Kidney tubule cell (primary cell): ENCODE data around the gene MOSPD2.

Source experiments
- DNase-seq: peaks from one replicate; pipeline ENCODE4 v3.0.0-alpha.2; 2018; ENCODE audit warnings: low spot score

Gene MOSPD2

DNA sequence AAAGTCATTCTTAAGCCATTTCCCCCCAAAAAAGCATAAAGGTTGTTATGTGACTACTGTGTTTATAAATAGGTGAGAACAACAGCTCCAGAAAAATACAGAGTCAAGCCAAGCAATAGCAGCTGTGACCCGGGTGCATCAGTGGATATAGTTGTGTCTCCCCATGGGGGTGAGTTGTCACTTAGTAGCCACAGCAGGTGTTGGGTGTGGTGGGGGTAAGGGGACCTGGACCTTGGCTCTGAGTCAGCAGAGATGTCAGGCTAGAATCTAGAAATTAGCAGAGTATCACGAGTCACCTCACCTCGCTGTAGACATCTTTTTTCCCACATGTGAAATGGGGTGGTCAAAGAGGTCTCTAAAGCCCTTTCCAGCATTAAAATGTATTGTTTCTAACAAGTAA, 42.4 kb downstream of the MOSPD2 start:
- DNase-seq: peak; percentile 26

GRCh38 chrX:14916017-14916674, 42.9 kb downstream of the MOSPD2 start:
- peak; percentile 50 for DNase-seq

- DNase-seq: no peak
Measured at GRCh38 chrX:14919407-14919806, 46.2 kb downstream of the MOSPD2 start.

GRCh38 chrX:14920196-14920595, 47.0 kb downstream of the MOSPD2 start:
- DNase-seq: no peak

GRCh38 chrX:14922437-14922836, 49.2 kb downstream of the MOSPD2 start:
- peak; percentile 35 for DNase-seq

- no peak for DNase-seq
Measured at GRCh38 chrX:14923761-14924160, 50.5 kb downstream of the MOSPD2 start.

DNA sequence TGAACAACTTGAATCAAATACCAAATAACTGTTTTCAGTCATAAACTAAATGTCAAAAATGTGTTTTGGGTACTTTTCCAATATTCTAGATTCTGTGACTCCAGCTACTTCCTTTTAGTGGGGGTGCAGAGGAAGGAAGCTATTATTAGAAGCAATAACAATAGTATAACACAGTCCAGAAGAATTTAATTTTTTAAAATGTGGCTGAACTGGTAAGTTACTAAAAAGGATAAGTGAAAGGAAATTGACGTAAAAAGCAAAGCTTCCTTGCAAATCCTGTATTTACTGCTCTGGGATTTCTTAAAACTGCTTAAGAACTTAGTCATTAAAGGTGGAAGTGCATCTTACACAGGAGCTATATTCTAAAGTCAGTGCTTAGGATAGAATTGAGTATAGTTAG, 53.2 kb downstream of the MOSPD2 start:
- no peak for DNase-seq

DNA sequence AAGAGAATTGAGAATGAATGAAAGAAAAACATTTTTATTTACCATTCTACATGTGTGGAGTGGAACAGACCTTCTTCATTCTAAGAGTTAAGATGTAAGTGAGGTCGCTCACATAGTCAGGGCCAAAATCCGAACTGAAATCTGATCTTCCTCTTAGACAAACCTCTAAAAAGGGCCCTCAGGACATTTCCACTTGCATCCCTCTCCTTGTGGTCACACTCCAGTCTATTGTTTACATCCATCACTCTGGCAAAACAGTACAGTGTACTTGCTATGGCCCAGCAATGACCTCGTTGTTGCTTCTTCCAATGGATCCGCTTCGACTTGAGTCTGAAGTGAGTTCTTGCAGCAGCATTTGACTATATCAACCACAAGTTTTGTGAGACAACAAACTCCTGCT, 54.2 kb downstream of the MOSPD2 start:
- DNase-seq: no peak

DNA sequence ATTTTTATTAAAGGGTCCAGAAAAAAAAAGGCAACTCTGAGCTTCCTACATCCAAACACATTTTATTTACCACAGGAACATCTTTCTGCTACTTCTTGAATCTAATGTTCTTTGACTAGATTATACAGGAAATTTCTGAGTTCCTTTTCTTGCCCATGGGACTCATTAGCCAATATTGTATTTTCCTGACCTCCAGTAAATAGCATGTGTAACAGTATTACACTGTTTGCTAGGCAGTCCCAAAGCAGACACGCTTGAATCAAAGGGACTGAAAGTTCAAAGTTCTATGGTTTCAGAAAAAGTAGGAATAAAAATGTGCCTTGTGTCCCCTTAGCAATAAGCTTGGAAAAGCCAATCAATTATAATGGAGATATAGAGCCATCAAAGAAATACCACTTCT, 57.4 kb downstream of the MOSPD2 start:
- no peak for DNase-seq

- no peak for DNase-seq
Measured at GRCh38 chrX:14932136-14932535, 58.9 kb downstream of the MOSPD2 start.

DNA sequence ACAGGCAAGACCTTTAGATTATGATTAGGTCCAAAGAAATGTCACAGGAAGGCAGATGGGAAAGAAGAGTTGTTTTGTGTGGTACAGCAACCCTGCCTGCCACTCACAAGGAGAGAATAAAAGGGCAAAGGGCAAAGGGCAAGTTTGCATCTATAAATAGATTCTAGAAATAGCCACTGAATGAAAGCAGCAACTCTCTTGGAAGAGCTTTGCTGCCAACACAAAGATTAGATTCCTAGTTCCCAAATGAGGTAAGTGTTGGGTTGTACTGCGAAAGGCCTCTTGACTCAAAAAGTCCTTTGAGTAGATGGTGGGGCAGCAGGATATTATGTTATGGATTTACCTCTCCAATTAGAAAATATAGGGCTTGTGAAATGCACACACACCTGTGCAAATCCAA, 61.2 kb downstream of the MOSPD2 start:
- no peak for DNase-seq

DNA sequence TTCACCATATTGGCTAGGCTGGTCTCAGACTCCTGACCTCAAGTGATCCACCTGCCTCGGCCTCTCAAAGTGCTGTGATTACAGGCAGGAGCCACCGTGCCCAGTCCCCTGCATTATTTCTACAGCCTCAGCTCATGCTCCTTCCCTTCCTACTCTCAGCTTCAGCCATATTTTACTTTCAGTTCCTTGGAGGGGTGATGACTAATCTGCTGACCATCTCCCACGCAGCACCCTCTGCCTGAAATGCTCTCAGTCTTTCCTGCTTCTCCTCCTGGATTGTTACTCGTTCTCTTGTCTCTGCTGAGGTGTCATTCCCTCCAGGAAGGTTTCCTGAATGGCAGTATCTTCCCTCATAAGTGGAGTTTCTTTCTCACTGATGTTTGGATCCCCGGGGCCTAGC, 63.3 kb downstream of the MOSPD2 start:
- DNase-seq: peak; percentile 81

- DNase-seq: no peak
Measured at GRCh38 chrX:14939644-14940043, 66.4 kb downstream of the MOSPD2 start.

DNA sequence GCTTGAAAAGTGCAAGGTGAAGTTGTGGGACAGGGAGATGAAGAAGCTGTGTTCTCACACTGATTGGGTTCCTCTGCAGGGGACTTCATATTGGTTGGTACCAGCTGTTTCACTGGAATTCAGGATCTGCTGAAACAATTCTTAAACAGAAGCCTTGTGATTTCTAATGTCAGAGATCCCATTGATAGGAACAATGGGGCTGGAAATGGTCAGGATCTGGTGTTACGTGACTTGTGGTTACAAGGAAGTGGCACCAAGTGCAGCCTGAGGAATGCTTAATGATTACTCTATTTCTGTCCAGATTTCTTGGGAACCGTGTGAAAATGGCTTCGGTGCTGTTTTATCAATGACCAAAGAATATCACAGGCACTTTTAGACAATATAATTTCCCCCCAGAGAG, 68.1 kb downstream of the MOSPD2 start:
- no peak for DNase-seq

DNA sequence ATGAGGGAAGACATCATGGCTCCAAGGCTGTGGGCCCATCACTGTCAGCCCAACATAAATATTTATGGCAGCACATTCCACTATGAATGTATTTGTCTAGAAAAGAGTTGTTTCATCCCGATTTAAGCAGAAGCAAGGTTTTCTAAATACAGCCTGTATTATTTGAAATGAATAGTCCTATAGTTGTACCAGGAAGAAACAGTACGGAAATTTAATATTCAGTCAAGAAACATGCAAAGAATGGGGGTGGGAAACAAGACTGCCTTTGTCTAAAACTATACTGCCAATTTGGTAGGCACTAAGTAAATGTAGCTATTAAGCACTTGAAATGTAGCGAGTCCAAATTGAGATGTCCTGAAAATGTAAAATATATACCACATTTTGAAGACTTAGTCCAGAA, 69.1 kb downstream of the MOSPD2 start:
- DNase-seq: no peak

DNA sequence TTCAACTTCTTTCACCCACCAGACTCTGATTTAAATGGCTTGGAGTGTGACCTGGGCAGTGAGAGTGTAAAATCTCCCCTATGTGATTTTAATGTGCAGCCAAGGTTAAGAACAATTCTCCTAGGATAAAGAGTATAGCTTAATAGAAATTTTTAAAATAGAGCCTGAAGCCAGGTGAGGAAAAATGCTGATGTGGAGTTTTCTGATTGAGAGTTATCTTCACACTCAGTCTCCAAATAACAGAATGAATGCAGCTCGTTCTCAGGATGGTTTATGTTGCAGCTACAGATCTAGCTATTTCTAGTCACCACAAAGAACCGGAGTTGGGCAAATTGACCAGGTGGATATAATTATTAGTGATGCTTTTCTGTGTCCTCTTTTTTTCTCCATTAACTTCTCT, 70.7 kb downstream of the MOSPD2 start:
- DNase-seq: no peak

DNA sequence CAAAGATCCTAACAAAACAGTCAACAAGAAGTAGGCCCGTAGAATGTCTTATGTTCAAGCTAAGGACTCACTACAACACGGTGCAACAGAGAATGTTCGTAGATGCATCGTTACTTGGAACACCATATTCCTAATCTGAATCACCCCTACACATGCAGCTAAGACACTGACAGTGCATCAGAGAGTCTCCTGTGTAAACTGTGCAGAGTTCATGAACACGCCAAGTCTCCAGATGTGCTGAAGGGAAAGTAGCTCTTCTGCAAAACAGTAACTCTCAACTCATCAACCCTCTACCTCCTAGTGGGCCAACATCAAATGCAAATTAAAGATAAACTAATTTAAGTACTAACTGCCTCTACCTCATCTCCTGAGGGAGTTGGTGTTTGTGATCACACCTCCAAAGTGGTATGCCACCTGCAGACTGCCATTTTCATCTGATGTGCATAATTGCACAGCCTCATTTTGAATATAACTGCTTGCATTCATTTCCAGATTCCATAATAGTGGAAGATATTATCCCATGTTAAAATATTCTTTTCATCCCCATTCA, 73.5 kb downstream of the MOSPD2 start:
- no peak for DNase-seq

DNA sequence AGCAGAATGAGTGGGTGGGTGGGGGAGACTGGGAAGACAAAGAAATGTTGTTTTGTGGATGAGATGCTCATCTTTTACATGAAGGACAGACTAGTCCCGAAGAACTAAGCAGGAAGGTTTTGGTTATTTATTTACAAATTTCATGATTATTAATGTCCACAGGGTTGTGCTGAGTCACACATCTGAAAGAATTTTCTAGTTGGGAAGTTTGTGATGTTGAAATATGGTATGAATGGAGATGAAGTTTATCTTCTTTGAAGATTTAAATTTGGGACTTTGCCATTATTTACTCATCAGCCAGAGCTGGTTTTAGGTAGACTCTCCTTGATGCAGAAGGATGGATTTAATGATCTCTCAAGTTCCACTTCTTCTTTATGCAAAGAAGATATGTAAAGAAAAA, 75.5 kb downstream of the MOSPD2 start:
- DNase-seq: peak; percentile 21

GRCh38 chrX:14956813-14957582, 83.8 kb downstream of the MOSPD2 start:
- no peak for DNase-seq

GRCh38 chrX:14963447-14964236, 90.4 kb downstream of the MOSPD2 start:
- DNase-seq: peak; percentile 54

DNA sequence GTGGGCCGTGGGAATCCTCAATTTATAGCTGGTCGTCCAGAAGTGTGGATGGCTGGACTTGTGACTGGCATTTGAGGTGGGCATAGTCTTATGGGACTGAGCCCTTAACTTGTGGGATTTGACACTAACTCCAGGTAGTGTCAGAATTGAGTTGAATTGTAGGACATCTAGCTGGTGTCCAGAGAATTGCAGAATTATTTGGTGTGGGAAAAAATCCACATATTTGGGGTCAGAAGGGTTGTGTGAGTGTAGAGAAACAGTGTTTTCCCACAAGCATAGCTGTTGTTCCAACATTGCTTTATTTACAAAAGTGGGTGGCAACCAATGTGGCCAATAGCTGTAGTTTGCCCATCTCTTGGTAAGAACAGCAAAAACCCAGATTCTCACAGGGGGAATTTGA, 91.3 kb downstream of the MOSPD2 start:
- DNase-seq: no peak
